ENCODE measurements around the gene ZNF808. TPM values are rescaled to one million over a fixed set of nuclear protein-coding genes. Genes with fewer than 3 reads are reported as not detected.
A peak's percentile ranks its signal among the peaks of the same experiment; 100 is the strongest.

The ZNF808 gene
- total and polyA plus RNA-seq, 4 donors, result 2.8 to 37.9 (median 12.1) TPM

GRCh38 chr19:52492201-52492993 lies 35.1 kb upstream of the ZNF808 start:
- 34 to 39% methylated on average over 37 of the region's 37 CpGs for WGBS, 2 donors
- H3K36me3 ChIP-seq (ENCODE audit: control insufficient read depth in 4 of 4, insufficient read depth in 4 of 4, low read length in 4 of 4), result peaks cover 0 to 4% (median under 1%) of the 10 kb centered on the region in 4 donors
- H3K9ac ChIP-seq (ENCODE audit: insufficient read depth in 1 of 2, low read length in 2 of 2), result peak overlapping the region in 1 of 2 donors; percentile 25
- H3K4me1 ChIP-seq (ENCODE audit: control insufficient read depth in 5 of 5, insufficient read depth in 5 of 5, low read length in 5 of 5), result peaks cover 0 to 4% (median 0%) of the 10 kb centered on the region in 5 donors
- H3K27ac ChIP-seq (ENCODE audit: low read depth in 1 of 2, low read length in 1 of 2), result no peak overlapping the region
- ATAC-seq (ENCODE audit: insufficient read depth, low FRiP score), result no peak
- no peak overlapping the region for H3K4me3 ChIP-seq
- TF ChIP-seq CTCF (IDR thresholded peaks at IDR 0.05; ENCODE audit: control extremely low read depth, extremely low read depth), result no peak
- H3K9me3 ChIP-seq (ENCODE audit: control insufficient read depth in 4 of 4, insufficient read depth in 3 of 4, low read length in 3 of 4), result peaks cover 0 to 51% (median 2%) of the 10 kb centered on the region in 4 donors
- H3K27me3 ChIP-seq (ENCODE audit: control insufficient read depth in 3 of 3, insufficient read depth in 3 of 3, low read length in 2 of 3), result no peaks in the 10 kb centered on the region
- peak; percentile 35 to 59 (median 52) for DNase-seq

GRCh38 chr19:52492994-52493470 lies 34.4 kb upstream of the ZNF808 start:
- Histone ChIP-seq H3K4me3 (no peak overlapping the region), H3K9ac (ENCODE audit: insufficient read depth in 1 of 2, low read length in 2 of 2) (peak overlapping the region in 1 of 2 donors; percentile 25)

GRCh38 chr19:52494518-52494917 lies 33.0 kb upstream of the ZNF808 start:
- Histone ChIP-seq H3K9me3 (ENCODE audit: control insufficient read depth in 4 of 4, insufficient read depth in 3 of 4, low read length in 3 of 4) (peaks cover 0 to 42% (median 5%) of the 10 kb centered on the region in 4 donors), H3K9ac (ENCODE audit: insufficient read depth in 1 of 2, low read length in 2 of 2) (no peak overlapping the region), H3K4me3 (no peak overlapping the region), H3K4me1 (ENCODE audit: control insufficient read depth in 5 of 5, insufficient read depth in 5 of 5, low read length in 5 of 5) (peaks cover 0 to 4% (median 0%) of the 10 kb centered on the region in 5 donors), H3K36me3 (ENCODE audit: control insufficient read depth in 4 of 4, insufficient read depth in 4 of 4, low read length in 4 of 4) (peaks cover 0 to 4% (median under 1%) of the 10 kb centered on the region in 4 donors), H3K27ac (ENCODE audit: low read depth in 1 of 2, low read length in 1 of 2) (no peak overlapping the region), H3K27me3 (ENCODE audit: control insufficient read depth in 3 of 3, insufficient read depth in 3 of 3, low read length in 2 of 3) (no peaks in the 10 kb centered on the region)
- DNase-seq (no peak), ATAC-seq (ENCODE audit: insufficient read depth, low FRiP score) (no peak)
- no peak for TF ChIP-seq CTCF (IDR thresholded peaks at IDR 0.05; ENCODE audit: control extremely low read depth, extremely low read depth)
- WGBS, 2 donors, result 89 to 92% methylated on average over 3 of the region's 3 CpGs

More at GRCh38 chr19:52492994-52493470, 34.4 kb upstream of the ZNF808 start:
- DNase-seq (peak; percentile 39 to 52 (median 41)), ATAC-seq (ENCODE audit: insufficient read depth, low FRiP score) (no peak)
- Histone ChIP-seq H3K27me3 (ENCODE audit: control insufficient read depth in 3 of 3, insufficient read depth in 3 of 3, low read length in 2 of 3) (no peaks in the 10 kb centered on the region), H3K36me3 (ENCODE audit: control insufficient read depth in 4 of 4, insufficient read depth in 4 of 4, low read length in 4 of 4) (peaks cover 0 to 4% (median under 1%) of the 10 kb centered on the region in 4 donors), H3K4me1 (ENCODE audit: control insufficient read depth in 5 of 5, insufficient read depth in 5 of 5, low read length in 5 of 5) (peaks cover 0 to 4% (median 0%) of the 10 kb centered on the region in 5 donors), H3K27ac (ENCODE audit: low read depth in 1 of 2, low read length in 1 of 2) (no peak overlapping the region), H3K9me3 (ENCODE audit: control insufficient read depth in 4 of 4, insufficient read depth in 3 of 4, low read length in 3 of 4) (peaks cover 0 to 46% (median 2%) of the 10 kb centered on the region in 4 donors)
- WGBS, 2 donors, result 10 to 19% methylated on average over 28 of the region's 28 CpGs
- TF ChIP-seq CTCF (IDR thresholded peaks at IDR 0.05; ENCODE audit: control extremely low read depth, extremely low read depth), result no peak
